HS-5 (cell line): ENCODE data around the gene TMC1.

ENCODE experiments used
- DNase-seq: peaks from one replicate; pipeline ENCODE4 v3.0.0-alpha.2; 2012; ENCODE audit warnings: low read depth

TMC1 gene

GRCh38 chr9:72874344-72874743 is 352.9 kb downstream of the TMC1 start:
- no peak for DNase-seq

- no peak for DNase-seq
These were observed 353.8 kb downstream of the TMC1 start for GRCh38 chr9:72875221-72875620.

- no peak for DNase-seq
These were observed 359.4 kb downstream of the TMC1 start for GRCh38 chr9:72880821-72881220.

- no peak for DNase-seq
These were observed 360.8 kb downstream of the TMC1 start for GRCh38 chr9:72882117-72882775.

GRCh38 chr9:72883875-72884274 is 362.5 kb downstream of the TMC1 start:
- DNase-seq, result no peak

GRCh38 chr9:72884508-72884907 is 363.1 kb downstream of the TMC1 start:
- DNase-seq, result no peak
